ENCODE measurements around the gene TUG1.

GRCh38 chr22:30949934-30950660, 19.0 kb upstream of the TUG1 start:
- TF ChIP-seq, protein P1, sequence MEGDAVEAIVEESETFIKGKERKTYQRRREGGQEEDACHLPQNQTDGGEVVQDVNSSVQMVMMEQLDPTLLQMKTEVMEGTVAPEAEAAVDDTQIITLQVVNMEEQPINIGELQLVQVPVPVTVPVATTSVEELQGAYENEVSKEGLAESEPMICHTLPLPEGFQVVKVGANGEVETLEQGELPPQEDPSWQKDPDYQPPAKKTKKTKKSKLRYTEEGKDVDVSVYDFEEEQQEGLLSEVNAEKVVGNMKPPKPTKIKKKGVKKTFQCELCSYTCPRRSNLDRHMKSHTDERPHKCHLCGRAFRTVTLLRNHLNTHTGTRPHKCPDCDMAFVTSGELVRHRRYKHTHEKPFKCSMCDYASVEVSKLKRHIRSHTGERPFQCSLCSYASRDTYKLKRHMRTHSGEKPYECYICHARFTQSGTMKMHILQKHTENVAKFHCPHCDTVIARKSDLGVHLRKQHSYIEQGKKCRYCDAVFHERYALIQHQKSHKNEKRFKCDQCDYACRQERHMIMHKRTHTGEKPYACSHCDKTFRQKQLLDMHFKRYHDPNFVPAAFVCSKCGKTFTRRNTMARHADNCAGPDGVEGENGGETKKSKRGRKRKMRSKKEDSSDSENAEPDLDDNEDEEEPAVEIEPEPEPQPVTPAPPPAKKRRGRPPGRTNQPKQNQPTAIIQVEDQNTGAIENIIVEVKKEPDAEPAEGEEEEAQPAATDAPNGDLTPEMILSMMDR (conservative IDR thresholded peaks at IDR 0.05; ENCODE audit: low read depth, low read length), result no peak
- TF ChIP-seq EZH2 (IDR thresholded peaks at IDR 0.05; ENCODE audit: borderline replicate concordance, low read depth, low read length, poor library complexity, severe bottlenecking), result no peak

Measured in A673 (cell line).